ENCODE data around the gene ZBTB3.

GRCh38 chr11:62771144-62772021 lies 17.4 kb upstream of the ZBTB3 start, which contains the start of gene TAF6L:
- TF ChIP-seq CTCF (conservative IDR thresholded peaks at IDR 0.05; ENCODE audit: low read depth, low read length): no peak
- TF ChIP-seq EZH2phosphoT487 (IDR thresholded peaks at IDR 0.05; ENCODE audit: borderline replicate concordance, low read length): no peak
